ENCODE results near the gene SERAC1. TPM values are rescaled to one million over a fixed set of nuclear protein-coding genes. Genes with fewer than 3 reads are reported as not detected.
"Not testable (repeated sequence)": the region's sequence is repeated elsewhere in the genome, so short reads cannot be mapped to it uniquely, and the experiment has no call there.

The SERAC1 gene
- polyA plus RNA-seq, 3 donors from 2014 or later: 0.80 to 3.9 TPM; not detected in 1

- H3K27me3 Mint-ChIP-seq (ENCODE audit: low read depth in 3 of 3): peaks cover 2 to 9% (median 2%) of the 10 kb centered on the region in 3 donors
- no peak overlapping the region for H3K4me3 Mint-ChIP-seq
- no peak overlapping the region for H3K27ac Mint-ChIP-seq
- peaks cover 0 to 10% (median 8%) of the 10 kb centered on the region in 3 donors for H3K36me3 Mint-ChIP-seq
- no peak for DNase-seq
- peaks cover 19 to 20% of the 10 kb centered on the region in 2 donors for H3K4me1 Mint-ChIP-seq
- H3K9me3 Mint-ChIP-seq: no peaks in the 10 kb centered on the region
Measured at GRCh38 chr6:158164579-158165170, 3.4 kb downstream of the SERAC1 start.

- DNase-seq: no peak
- Mint-ChIP-seq H3K9me3 (no peaks in the 10 kb centered on the region), H3K4me1 (peaks cover 2 to 4% of the 10 kb centered on the region in 2 donors), H3K27ac (no peak overlapping the region), H3K4me3 (no peak overlapping the region), H3K36me3 (peaks cover 3 to 20% (median 8%) of the 10 kb centered on the region in 3 donors), H3K27me3 (ENCODE audit: low read depth in 3 of 3) (peaks cover 0 to 1% (median 0%) of the 10 kb centered on the region in 3 donors)
Measured at GRCh38 chr6:158161566-158162254, 6.4 kb downstream of the SERAC1 start.

DNA sequence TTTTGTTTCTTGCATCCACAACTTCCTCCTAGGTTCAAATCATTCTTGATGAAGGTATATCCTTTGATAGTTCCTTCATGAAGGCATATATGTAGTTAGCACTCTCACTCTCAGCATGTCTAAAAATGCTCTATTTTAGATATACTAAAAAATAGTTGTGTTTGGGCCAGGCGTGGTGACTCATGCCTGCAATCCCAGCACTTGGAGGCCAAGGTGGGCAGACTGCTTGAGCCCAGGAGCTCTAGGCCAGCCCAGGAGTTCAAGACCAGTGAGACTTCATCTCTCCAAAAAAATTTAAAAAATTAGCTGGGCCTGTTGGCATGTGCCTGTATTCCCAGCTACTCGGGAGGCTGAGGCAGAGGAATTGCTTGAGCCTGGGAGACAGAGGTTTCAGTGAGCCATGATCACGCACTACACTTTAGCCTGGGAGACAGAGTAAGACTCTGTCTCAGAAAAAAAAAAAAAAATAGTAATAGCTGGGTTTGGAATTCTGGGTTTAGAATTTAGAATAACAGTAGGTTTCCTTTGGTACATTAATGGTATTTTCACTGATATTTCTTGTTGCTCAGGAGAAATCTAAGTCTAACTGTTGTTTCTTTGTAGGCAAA, 7.0 kb downstream of the SERAC1 start:
- H3K9me3 Mint-ChIP-seq: no peaks in the 10 kb centered on the region
- peaks cover 0 to 1% (median 0%) of the 10 kb centered on the region in 3 donors for H3K27me3 Mint-ChIP-seq (ENCODE audit: low read depth in 3 of 3)
- no peak for DNase-seq
- H3K27ac Mint-ChIP-seq: no peak overlapping the region
- H3K36me3 Mint-ChIP-seq: peaks cover 3 to 23% (median 8%) of the 10 kb centered on the region in 3 donors
- H3K4me3 Mint-ChIP-seq: no peak overlapping the region
- H3K4me1 Mint-ChIP-seq: no peaks in the 10 kb centered on the region

- no peak for DNase-seq
- H3K27ac Mint-ChIP-seq: no peak overlapping the region
- H3K27me3 Mint-ChIP-seq (ENCODE audit: low read depth in 3 of 3): peaks cover 0 to 1% (median 0%) of the 10 kb centered on the region in 3 donors
- peaks cover 7 to 26% (median 8%) of the 10 kb centered on the region in 3 donors for H3K36me3 Mint-ChIP-seq
- H3K4me1 Mint-ChIP-seq: no peaks in the 10 kb centered on the region
- H3K9me3 Mint-ChIP-seq: no peaks in the 10 kb centered on the region
- no peak overlapping the region for H3K4me3 Mint-ChIP-seq
Measured at GRCh38 chr6:158158748-158159147, 9.3 kb downstream of the SERAC1 start.

GRCh38 chr6:158158123-158158522, 9.9 kb downstream of the SERAC1 start:
- Mint-ChIP-seq H3K9me3 (no peaks in the 10 kb centered on the region), H3K36me3 (peaks cover 7 to 26% (median 8%) of the 10 kb centered on the region in 3 donors), H3K4me1 (no peaks in the 10 kb centered on the region), H3K27me3 (ENCODE audit: low read depth in 3 of 3) (peaks cover 0 to 1% (median 0%) of the 10 kb centered on the region in 3 donors), H3K27ac (no peak overlapping the region), H3K4me3 (no peak overlapping the region)
- DNase-seq: no peak

DNA sequence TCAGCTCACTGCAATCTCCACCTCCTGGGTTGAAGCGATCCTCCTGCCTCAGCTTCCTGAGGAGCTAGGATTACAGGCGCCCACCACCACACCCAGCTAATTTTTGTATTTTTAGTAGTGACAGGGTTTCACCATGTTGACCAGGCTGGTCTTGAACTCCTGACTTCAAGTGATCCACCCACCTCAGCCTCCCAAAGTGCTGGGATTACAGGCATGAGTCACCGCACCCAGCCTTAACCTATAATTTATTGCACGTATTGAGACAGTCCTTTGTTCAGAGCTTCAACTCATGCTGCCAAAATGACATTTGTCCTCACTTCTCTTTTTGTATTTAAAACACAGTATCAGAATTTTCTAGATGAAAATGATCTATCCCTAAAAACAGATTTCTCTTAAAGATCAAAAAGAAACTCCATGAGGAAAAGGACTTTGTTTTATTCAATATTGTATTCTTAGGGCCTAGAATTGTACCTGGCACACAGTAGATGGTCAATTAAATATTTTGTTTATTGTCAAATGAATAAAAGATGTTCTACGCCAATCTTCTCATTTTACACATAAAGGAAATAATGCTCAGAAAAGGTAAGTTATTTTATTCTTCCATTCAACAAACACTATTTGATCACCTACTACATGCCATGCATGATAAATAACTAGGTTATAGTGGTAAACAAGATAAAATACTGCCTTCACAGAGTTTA, 10.8 kb downstream of the SERAC1 start:
- H3K27ac Mint-ChIP-seq: no peak overlapping the region
- no peak for DNase-seq
- H3K36me3 Mint-ChIP-seq: peaks cover 7 to 21% (median 8%) of the 10 kb centered on the region in 3 donors
- H3K27me3 Mint-ChIP-seq (ENCODE audit: low read depth in 3 of 3): peaks cover 0 to 1% (median 0%) of the 10 kb centered on the region in 3 donors
- H3K4me1 Mint-ChIP-seq: no peaks in the 10 kb centered on the region
- H3K4me3 Mint-ChIP-seq: no peak overlapping the region
- H3K9me3 Mint-ChIP-seq: no peaks in the 10 kb centered on the region

- Mint-ChIP-seq H3K4me3 (no peak overlapping the region), H3K4me1 (no peaks in the 10 kb centered on the region), H3K27me3 (ENCODE audit: low read depth in 3 of 3) (no peaks in the 10 kb centered on the region), H3K27ac (no peak overlapping the region), H3K36me3 (peaks cover 5 to 17% (median 7%) of the 10 kb centered on the region in 3 donors), H3K9me3 (no peaks in the 10 kb centered on the region)
- DNase-seq: no peak
Measured at GRCh38 chr6:158154816-158155215, 13.2 kb downstream of the SERAC1 start.

DNA sequence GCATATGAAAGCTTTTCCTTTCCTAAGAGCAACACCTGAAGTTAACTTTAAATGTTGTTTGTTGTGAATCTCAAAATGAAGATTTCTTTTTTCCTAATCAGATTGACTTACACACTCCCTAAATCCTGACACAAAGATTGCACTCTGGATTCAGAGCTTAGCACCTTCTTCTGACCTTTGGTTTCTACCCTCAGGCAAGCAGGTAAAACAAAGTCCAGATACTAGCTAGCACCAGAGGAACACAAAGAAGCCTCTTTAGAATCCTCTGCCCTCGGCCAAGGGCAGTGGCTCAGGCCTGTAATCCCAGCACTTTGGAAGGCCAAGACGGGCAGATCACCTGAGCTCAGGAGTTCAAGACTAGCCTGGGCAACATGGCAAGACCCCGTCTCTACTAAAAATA, 14.5 kb downstream of the SERAC1 start:
- Mint-ChIP-seq H3K27ac (no peak overlapping the region), H3K36me3 (peaks cover 10 to 26% (median 12%) of the 10 kb centered on the region in 3 donors), H3K4me3 (no peak overlapping the region), H3K9me3 (no peaks in the 10 kb centered on the region), H3K27me3 (ENCODE audit: low read depth in 3 of 3) (no peaks in the 10 kb centered on the region), H3K4me1 (no peaks in the 10 kb centered on the region)
- no peak for DNase-seq

GRCh38 chr6:158152659-158153058, 15.4 kb downstream of the SERAC1 start:
- H3K4me3 Mint-ChIP-seq: no peak overlapping the region
- H3K4me1 Mint-ChIP-seq: no peaks in the 10 kb centered on the region
- no peaks in the 10 kb centered on the region for H3K9me3 Mint-ChIP-seq
- DNase-seq: no peak
- H3K36me3 Mint-ChIP-seq: peaks cover 16 to 28% (median 17%) of the 10 kb centered on the region in 3 donors
- H3K27ac Mint-ChIP-seq: no peak overlapping the region
- no peaks in the 10 kb centered on the region for H3K27me3 Mint-ChIP-seq (ENCODE audit: low read depth in 3 of 3)

- DNase-seq; H3K9me3 Mint-ChIP-seq; H3K27ac Mint-ChIP-seq; H3K27me3 Mint-ChIP-seq (ENCODE audit: low read depth in 3 of 3); H3K4me3 Mint-ChIP-seq; H3K4me1 Mint-ChIP-seq: not testable (repeated sequence)
- peaks cover 14 to 23% (median 18%) of the 10 kb centered on the region in 3 donors for H3K36me3 Mint-ChIP-seq
Measured at GRCh38 chr6:158152025-158152424, 16.0 kb downstream of the SERAC1 start.

DNA sequence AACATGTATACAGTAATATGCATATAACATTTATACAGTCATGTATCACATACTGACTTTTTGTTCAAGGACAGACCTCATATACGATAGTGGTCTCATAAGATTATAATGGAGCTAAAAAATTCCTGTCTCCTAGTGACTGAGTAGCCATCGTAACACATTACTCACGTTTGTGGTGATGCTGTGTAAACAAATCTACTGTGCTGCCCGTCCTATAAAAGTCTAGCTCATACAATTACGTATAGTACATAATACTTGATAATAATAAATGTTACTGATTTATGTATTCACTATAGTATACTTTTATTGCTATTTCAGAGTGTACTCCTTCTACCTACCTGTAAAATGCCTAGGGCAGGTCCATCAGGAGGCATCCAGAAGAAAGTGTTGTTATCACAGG, 17.4 kb downstream of the SERAC1 start:
- Mint-ChIP-seq H3K27me3 (ENCODE audit: low read depth in 3 of 3) (no peaks in the 10 kb centered on the region), H3K36me3 (peaks cover 17 to 24% (median 22%) of the 10 kb centered on the region in 3 donors), H3K4me3 (no peak overlapping the region), H3K9me3 (no peaks in the 10 kb centered on the region), H3K27ac (no peak overlapping the region), H3K4me1 (no peaks in the 10 kb centered on the region)
- no peak for DNase-seq

GRCh38 chr6:158149641-158150040, 18.4 kb downstream of the SERAC1 start:
- no peak for DNase-seq
- Mint-ChIP-seq H3K9me3 (no peaks in the 10 kb centered on the region), H3K36me3 (peaks cover 13 to 22% (median 21%) of the 10 kb centered on the region in 3 donors), H3K4me3 (no peak overlapping the region), H3K4me1 (no peaks in the 10 kb centered on the region), H3K27ac (no peak overlapping the region), H3K27me3 (ENCODE audit: low read depth in 3 of 3) (no peaks in the 10 kb centered on the region)

- H3K27me3 Mint-ChIP-seq (ENCODE audit: low read depth in 3 of 3): no peaks in the 10 kb centered on the region
- H3K4me1 Mint-ChIP-seq: peaks cover 0 to 6% of the 10 kb centered on the region in 2 donors
- H3K27ac Mint-ChIP-seq: no peak overlapping the region
- H3K9me3 Mint-ChIP-seq: no peaks in the 10 kb centered on the region
- H3K36me3 Mint-ChIP-seq: peaks cover 15 to 43% (median 27%) of the 10 kb centered on the region in 3 donors
- H3K4me3 Mint-ChIP-seq: no peak overlapping the region
- DNase-seq: no peak
Measured at GRCh38 chr6:158143700-158144099, 24.4 kb downstream of the SERAC1 start.

GRCh38 chr6:158142789-158143188, 25.3 kb downstream of the SERAC1 start:
- no peaks in the 10 kb centered on the region for H3K27me3 Mint-ChIP-seq (ENCODE audit: low read depth in 3 of 3)
- H3K4me3 Mint-ChIP-seq: no peak overlapping the region
- no peak overlapping the region for H3K27ac Mint-ChIP-seq
- no peaks in the 10 kb centered on the region for H3K9me3 Mint-ChIP-seq
- peaks cover 11 to 44% (median 23%) of the 10 kb centered on the region in 3 donors for H3K36me3 Mint-ChIP-seq
- peaks cover 0 to 13% of the 10 kb centered on the region in 2 donors for H3K4me1 Mint-ChIP-seq
- no peak for DNase-seq

All from immature natural killer cell (primary cell).